IPS-NIHi7 (cell line): ENCODE measurements around the gene TBC1D21.

Experiments used
- DNase-seq: peaks from one replicate; pipeline ENCODE4 v3.0.0; 2012; ENCODE audit warnings: mixed read lengths; ENCODE audit errors: extremely low spot score

TBC1D21 gene

DNA sequence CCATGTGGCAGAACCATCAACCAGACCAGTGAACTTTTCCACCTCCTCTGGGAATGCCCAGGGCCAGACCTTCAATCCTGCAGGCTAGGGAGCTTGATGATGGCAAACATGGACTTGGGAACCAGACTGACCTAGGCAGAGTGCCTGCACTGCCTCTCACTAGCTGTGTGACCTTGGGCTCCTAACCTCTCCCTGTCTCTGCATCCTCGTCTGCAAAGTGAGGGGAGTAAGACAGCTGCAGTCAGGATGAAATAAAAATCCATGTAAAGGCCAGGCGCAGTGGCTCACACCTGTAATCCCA, 35.4 kb downstream of the TBC1D21 start:
- no peak for DNase-seq

DNA sequence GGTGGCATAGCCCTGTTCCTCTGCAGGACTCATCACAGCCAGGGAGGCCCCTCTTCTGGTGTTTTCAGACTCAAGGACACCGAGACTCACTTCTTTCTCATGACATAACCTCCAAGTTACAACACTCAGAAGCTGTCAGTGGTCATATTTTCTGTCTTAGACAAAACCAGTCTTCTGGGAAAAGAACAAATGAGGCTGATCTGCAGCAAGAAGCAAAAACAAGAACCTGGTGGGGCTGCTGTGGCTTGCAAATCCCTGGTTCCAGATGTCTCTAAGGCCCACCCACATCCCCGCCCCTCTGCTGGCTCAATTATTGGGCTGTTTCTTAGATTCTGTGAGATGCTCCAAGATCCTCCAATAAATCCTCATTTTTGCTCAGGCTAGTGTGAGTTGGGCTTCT, 36.3 kb downstream of the TBC1D21 start:
- no peak for DNase-seq

DNA sequence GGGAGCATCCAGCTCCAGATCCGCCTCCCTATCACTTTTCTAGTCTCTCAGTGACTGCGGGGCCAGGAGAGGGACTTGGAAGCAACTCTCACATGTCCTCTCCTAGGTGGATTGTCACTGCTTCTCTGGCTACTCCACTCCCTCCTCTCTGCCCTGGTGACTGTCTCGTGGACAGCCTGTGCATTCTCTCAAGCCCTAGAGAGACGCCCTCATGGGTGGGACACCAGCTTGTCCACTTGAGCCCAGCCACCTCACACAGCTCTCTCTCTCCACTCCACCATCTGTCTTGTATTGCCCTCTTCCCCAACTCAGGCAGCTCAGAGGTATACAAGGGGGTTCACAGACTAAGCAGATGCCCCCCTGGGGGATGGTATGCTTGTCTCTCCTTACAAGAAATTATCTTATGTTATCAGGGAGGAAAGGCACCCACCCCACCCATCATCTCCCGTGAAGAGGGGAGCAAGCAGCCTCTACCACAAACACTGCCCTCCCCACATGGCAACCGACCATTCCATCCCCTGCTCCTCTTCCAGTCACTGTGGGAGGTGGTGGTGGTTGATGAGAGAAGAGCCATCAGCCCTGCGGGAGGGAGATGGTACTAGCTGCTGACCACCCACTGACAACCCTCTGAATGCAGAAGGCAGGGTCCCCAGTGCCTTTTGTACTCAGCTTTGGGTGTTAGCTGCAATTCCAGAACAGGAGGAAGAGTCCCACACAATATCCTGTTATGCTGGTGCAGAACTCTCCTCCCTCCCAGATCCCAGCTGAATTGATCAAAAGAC, 37.3 kb downstream of the TBC1D21 start:
- DNase-seq: no peak

DNA sequence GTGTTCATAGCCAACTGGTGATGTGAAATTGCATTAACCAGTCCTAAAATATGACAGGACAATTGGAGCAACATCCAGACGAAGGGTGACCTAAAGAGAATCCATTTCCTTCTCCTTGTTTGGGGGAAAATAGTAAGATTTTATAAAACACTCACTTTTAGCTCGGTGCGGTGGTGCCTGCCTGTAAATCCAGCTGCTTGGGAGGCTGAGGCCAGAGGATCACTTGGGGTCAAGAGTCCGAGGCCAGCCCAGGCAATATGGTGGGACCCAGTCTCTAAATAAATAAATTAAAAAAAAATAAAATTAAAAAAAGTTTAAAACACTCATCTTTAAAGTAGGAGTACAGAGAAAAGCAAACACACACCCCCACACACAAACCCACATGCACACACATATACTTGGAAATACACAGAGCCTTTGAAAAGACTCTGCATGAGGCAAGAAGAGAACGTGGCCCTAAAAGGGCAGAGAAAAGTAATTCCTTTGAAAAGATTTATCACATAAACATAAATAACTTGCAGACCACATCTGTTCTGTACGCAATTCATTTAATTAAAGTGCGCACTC, 38.7 kb downstream of the TBC1D21 start:
- DNase-seq: no peak

DNA sequence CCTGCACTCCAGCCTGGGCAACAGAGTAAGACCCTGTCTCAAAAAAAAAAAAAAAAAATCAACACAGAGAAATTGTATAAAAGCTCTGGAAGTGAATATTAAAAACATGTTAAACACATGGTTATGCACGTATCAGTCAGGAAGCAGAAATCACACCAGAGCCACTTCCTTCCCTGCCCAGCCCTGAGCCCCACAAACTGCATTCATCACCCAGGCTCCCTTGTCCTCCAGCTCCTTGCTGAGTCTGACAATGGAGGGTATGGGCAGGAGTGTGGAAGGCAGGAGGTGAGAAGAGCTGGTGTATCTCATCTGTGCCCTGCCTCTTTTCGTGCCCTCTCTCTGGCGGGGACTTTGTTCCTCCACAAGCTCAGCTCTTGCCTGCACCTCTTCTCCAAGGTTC, 40.8 kb downstream of the TBC1D21 start:
- DNase-seq: no peak

DNA sequence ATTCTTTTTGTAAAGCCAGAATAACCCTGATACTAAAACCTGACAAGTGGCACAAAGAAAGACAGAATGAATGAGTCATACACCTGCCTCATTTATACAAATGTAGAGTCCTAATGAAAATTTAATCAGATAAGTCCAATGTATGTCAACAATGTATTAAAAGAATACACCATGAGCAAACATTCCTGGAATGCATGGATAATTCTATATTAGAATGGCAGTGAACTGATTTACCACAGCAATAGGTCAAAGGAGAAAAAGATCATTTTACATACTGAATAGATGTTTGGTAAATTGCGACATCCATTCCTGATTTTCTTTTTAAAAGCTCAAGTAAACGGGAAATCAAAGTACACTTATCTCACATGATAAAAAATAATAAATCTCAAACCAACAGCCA, 41.7 kb downstream of the TBC1D21 start:
- no peak for DNase-seq

DNA sequence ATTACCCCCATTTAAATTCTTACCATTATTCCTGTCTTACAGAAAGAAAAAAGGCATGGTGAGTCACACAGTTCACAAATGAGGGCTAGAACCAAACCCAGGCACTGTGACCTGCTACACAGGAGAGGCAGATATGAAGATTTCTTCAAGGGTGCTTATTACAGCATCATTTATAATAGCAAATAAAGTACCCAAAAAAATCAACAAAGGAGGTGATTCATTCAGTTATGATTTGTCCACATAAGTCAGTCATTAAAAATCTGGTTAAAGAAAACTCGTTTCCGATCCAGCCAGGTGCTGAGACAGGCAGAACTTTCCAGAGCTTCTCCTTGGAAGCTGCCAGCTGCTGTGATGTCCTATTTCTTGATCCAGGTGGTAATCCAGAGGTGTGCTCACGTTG, 45.4 kb downstream of the TBC1D21 start:
- no peak for DNase-seq

DNA sequence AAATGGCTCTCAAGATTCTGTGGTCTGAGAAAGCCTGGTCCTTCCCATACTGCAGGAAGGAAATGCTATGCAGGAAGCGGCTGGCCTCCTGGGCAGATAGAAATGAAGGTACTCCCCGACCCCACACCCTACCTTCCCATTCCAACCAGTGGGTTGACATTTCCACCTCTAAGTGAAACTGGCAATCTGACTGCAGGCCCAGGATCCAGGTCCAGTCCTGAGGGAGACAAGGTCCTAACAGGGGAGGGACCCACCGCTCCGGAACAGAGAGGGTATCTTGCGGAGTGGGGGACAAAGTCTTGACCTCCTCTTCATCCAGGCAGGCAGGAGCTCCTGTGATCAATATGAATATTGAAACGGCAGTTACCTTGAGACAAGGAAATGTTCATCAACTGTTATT, 46.3 kb downstream of the TBC1D21 start:
- no peak for DNase-seq

DNA sequence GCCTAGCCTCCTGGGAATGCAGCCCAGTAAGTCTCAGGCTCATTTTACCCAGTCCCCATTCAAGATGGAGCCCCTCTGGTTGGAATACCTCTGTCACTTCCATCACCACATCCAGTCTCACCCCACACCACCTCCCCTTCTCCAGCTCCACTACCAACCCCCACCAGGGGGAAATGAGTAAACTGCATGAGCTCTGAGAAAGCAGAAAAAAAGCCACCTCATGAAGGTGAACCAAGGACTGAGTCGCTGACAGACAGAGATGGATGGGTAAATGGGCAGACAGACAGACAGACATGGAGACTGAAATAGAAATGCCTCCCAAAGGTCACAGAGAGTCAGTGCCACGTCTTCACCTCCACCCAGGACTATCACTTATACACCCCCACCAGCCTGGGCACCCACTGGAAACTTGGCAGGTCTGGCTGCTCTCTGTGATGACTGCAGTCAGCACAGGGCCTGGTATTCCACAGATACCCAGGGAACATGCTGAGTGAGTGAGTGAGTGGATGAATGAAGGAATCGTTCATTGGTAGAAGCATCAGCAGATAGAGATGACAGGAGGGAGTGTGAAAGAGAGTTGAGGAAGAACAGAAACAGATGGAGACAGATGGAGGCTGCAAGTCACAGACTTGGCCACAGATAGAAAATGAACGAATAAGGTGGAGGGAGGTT, 48.0 kb downstream of the TBC1D21 start:
- DNase-seq: no peak

DNA sequence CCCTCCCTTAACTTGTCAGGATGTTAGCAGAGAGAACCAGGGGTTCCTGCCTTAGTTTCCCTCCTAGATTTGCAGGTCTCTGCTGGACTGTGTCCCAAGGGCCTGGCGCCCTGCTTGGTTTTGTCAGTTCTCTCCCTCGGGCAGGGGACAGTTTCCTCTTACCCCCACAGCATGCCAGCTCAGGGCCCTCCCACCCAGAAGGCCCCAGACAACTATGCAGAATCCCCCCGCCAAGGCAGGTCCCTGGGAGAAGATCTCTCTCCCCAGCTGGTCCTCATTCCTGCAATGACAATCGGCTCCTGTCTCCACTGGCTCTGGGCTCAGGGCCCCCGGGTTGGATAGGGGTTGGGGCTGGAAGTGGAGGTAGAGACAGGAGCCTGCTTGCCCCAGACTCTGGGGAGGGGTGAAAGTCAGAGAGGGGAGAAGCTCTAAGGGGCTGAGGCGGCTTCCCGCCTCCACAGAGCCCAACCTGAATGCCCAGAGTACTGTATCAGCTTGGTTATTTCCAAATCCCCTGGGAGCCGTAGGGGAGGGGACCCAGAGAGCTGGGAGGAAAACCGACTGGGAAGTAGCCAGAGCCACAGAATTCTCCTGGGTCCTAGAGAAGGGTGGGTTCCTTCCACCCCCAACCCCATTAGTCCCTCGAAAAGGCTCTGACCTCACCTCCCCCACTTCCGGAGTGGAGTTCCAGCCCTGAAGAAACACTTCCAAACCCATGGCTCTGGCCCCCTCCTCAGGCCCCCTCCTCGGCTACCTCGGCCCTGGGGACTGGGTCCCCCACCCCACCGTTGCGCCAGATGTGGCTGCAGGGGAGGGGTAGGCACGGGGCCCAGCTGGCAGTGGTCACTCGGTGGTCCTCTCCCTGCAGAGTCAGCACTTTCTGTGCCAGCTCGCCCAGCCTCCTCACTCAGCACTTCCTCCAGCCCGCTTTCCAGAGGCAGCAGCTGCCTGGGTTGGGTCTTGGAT, 49.1 kb downstream of the TBC1D21 start:
- DNase-seq: peak; percentile 89

DNA sequence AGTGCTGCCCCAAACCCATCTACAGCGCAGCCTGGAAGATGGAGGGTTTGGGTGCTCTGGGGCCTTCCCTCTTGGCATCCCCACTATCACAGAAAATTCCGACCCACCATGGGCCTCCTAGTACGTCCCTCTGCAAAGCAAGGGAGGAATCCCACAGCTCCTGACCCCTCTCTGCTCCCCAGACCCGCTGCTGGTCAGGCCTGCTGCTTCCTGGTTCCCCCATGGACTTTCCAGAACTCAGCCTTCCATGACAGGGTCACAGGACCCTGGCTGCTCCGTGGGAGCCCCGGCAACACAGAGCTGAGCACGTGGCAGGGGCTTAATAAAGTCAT, 49.8 kb downstream of the TBC1D21 start:
- DNase-seq: no peak

DNA sequence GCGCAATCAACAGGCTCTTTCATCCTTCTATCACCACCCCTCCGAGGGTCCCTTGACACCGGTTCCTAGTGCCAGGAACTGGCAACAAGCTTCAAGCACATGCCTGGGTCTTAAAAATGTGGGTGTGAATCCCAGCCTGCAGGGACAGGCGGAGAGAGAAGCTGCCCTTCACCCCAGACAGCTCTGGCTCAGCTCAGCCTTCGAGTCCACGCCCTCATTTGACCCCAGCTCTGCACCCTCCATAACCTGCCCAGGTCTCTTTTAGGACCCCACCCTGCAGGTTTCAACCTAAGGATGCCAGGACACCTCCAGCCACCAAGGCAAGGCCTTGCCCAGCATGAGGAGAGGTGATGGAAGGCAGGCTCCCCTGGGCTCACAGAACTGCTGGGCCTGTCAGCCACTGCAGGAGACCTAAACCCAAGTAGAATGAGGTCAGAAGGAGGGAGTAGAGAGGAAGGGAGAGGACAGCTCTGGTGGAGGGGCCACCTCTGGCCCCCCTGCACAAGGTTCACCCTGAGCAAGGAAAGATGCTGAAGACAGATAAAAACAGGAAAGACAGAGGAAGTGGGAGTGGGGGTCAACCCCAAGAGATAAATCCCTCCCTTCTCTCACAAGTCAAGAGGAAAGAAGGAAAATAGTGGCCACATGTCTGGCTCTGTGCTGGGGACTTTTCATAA, 50.3 kb downstream of the TBC1D21 start:
- DNase-seq: no peak

DNA sequence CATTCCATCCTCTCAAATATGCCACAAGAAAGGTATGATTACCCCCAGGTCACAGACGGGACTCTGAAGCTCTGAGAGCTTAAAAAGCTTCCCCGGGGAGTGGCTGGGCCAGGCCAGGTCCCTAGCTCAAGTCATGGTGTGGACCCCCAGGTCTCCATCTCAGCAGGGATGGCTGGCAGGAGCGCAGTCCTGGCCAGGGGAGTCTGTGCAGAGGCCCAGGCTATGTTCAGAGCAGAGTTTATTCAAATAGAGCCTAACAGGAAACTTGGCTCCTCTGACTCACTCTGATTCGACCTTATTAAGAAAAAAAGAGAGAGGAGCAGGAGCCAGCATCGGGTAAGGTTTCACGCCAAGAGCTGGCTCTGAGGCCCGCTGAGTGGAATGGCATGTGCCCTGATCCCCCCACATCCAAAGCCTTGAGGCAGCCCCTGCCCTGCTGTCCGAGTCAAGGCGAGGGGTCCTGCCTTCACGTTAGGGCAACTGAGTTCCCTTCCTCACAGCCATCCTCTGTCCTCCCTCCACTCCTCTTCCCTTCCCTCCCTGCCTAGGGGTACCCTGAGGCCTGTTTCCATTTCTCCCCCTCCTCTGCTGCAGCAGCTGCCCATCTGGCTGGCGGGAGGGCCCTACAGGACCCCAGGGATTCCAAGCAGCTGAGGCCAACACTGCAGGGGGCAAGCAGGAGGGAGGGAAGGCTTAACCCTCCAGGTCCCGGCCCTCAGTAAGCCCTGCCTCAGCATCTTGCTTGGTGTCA, 51.0 kb downstream of the TBC1D21 start:
- no peak for DNase-seq

DNA sequence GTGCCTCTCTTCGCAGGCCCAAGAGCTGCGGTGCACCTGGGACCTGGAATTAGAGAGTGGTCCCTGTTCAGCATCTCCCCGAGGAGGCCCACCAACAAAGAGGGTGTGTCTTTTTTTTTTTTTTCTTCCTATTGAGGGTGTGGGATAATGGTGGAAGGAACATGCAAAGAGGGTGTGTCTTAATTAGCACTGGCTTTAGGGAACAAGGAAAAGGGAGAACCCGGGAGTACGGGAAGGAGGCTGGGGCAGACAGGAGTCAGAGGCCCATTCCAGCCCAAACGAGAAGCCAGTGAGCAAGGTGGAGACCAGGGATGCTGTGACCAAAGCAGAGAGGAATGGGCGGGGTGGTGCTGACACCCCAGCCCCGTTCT, 52.5 kb downstream of the TBC1D21 start:
- DNase-seq: no peak

DNA sequence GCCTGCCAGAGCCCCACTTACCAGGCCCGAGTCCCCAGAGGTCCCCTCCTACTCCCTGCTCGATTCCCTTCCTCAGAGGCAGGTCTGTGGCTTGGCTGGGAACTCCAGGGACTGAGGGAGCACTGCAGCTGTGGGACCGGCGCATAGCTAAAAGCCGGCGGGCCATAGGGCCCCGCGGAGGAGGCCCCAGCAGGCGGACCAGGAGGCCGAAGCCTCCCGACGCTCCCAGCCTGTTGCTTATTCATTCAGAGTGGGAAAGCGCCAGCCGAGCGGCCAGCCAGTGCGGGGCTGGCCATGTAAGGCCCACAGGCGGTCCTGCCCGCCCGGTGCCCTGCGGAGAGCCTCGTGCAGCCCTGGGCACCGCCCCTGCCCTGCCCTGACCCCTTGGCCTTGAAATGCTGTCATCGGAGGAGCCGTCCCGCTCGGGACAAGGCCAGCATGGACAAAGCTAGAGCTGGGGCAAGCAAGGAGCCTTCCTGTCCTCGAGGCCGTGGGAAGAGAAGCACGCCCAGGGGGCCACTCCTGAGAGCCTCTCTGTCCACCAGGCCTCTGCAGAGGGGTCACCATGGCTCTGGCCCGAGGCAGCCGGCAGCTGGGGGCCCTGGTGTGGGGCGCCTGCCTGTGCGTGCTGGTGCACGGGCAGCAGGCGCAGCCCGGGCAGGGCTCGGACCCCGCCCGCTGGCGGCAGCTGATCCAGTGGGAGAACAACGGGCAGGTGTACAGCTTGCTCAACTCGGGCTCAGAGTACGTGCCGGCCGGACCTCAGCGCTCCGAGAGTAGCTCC, 53.0 kb downstream of the TBC1D21 start, which contains the start of gene LOXL1:
Gene LOXL1, plus strand, starts transcription at position 244 of the 784 bp plus-strand sequence. Its CDS starts 322 bp downstream, at position 566.
- DNase-seq: peak; percentile 89

DNA sequence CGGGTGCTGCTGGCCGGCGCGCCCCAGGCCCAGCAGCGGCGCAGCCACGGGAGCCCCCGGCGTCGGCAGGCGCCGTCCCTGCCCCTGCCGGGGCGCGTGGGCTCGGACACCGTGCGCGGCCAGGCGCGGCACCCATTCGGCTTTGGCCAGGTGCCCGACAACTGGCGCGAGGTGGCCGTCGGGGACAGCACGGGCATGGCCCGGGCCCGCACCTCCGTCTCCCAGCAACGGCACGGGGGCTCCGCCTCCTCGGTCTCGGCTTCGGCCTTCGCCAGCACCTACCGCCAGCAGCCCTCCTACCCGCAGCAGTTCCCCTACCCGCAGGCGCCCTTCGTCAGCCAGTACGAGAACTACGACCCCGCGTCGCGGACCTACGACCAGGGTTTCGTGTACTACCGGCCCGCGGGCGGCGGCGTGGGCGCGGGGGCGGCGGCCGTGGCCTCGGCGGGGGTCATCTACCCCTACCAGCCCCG, 53.7 kb downstream of the TBC1D21 start:
- DNase-seq: peak; percentile 74

DNA sequence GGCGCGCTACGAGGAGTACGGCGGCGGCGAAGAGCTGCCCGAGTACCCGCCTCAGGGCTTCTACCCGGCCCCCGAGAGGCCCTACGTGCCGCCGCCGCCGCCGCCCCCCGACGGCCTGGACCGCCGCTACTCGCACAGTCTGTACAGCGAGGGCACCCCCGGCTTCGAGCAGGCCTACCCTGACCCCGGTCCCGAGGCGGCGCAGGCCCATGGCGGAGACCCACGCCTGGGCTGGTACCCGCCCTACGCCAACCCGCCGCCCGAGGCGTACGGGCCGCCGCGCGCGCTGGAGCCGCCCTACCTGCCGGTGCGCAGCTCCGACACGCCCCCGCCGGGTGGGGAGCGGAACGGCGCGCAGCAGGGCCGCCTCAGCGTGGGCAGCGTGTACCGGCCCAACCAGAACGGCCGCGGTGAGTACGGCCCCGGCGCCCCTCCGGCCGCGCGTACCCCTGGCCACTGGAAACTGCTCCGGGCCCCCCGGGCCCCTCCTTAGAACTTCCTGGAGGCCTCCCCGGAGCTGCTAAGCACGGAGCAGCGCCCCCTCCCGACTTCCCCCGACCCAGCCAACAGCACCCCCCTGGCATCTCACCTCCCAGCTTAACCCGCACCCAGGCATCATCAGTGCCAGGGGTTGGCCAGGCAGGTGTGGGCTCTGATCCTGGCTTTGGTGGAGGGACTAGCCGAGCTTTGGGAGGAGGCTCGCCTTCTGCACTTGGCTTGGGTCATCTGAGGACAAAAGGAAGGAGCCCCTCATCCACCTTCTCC, 54.3 kb downstream of the TBC1D21 start:
- peak; percentile 86 for DNase-seq

DNA sequence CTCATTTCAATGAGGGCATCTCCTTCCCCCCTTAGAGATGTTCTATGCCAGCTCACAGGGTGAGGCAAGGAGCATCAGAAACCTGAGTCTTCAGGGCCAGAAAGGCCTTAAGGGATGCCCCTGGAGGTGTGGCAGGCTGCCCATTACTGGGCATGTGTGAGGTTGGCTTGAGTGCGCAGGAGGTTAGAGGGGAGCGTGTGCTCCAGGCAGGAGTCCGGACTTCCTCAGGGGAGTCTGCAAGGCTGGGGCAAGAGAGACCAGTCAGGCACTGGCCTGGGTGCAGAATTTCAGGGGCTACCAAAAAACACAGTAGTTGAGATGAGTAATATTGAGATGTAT, 54.8 kb downstream of the TBC1D21 start:
- no peak for DNase-seq

DNA sequence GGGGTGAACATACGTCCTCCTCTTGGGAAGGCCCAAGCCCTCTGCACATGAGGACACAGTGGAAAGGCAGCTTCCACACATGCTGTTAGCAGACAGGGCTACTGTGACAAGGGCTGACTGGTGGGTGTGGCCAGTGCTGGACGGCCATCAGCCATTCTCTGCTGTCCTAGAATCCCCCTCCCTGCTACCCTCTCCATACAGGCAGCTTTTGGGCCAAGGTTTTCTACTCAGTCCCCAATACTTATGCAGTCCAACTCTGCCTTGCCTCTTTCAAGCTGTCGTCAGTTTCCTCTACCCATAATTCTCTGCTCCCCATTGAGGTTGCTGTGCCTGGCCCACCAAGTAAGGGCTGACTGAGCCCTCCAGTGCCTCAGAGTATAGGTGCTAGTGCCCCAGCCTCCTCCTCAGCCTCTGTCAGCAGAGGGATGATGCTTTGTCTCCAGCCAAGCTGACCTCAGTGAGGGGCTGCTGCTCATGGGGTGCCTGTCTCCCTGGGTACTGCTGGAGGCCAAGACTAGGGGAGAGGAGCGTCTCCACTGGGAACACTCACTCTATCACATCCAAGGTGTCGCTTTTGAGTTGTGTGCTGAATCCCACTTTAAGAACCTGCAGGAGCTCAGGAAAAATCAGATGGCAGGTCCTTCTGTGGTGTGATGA, 55.7 kb downstream of the TBC1D21 start:
- DNase-seq: no peak
